ENCODE measurements around the gene TFAM.

Gene TFAM

DNA sequence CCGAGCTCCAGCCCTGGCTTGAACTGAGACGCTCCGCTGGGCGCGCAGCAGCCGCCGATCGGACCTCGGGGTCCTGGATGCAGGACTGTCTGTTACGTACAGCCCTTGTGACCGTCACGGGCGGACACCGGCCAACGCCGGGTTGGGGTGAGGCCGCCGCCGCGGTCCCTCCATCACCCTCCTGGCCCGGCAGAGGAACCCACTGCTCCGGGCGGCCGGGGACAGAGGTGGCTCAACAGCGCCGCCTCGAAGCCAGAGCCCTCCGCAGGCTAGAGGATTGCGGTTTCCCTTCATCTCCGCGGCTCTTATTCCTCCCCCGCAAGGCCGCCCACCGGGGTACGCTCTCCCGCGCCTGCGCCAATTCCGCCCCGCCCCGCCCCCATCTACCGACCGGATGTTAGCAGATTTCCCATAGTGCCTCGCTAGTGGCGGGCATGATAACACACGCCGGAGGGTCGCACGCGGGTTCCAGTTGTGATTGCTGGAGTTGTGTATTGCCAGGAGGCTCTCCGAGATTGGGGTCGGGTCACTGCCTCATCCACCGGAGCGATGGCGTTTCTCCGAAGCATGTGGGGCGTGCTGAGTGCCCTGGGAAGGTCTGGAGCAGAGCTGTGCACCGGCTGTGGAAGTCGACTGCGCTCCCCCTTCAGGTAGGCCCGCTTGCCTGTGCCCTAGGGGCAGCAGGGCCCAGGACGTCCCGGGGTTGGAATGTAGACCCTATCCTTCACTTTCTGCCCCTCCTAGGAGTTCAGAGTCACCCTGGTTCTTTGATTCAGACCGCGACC lies at the start of gene TFAM:
TSS of gene TFAM (plus strand) at position 412 of the 785 bp plus-strand sequence. CDS start at position 550, 138 bp downstream.
- Histone ChIP-seq H3K9me3 (ENCODE audit: insufficient read depth, low read length, severe bottlenecking) (no peaks in the 10 kb centered on the region), H3K9ac (ENCODE audit: low read depth, low read length) (peak within 1 kb of the TSS; percentile 81), H3K79me2 (ENCODE audit: insufficient read depth, low read length) (peaks cover 49% of the 10 kb centered on the region), H2AFZ (ENCODE audit: low read depth, low read length) (peak within 1 kb of the TSS; percentile 94), H3K27me3 (ENCODE audit: insufficient read depth, low read length, poor library complexity) (no peaks in the 10 kb centered on the region), H3K4me3 (ENCODE audit: low read depth in 1 of 2, low read length in 2 of 2) (peak within 1 kb of the TSS; percentile 81 to 91), H4K20me1 (ENCODE audit: insufficient read depth, low read length) (peaks cover 23% of the 10 kb centered on the region), H3K36me3 (ENCODE audit: insufficient read depth, low read length) (peaks cover 38% of the 10 kb centered on the region), H3K4me2 (ENCODE audit: insufficient read depth, low read length) (peak within 1 kb of the TSS; percentile 90), H3K4me1 (ENCODE audit: insufficient read depth, low read length) (peaks cover 47% of the 10 kb centered on the region), H3K27ac (ENCODE audit: low read length) (peak within 1 kb of the TSS; percentile 85)
- ATAC-seq (ENCODE audit: insufficient read depth, low read depth) (peak; percentile 91), DNase-seq (peak; percentile 96)
- TF ChIP-seq, protein P1, sequence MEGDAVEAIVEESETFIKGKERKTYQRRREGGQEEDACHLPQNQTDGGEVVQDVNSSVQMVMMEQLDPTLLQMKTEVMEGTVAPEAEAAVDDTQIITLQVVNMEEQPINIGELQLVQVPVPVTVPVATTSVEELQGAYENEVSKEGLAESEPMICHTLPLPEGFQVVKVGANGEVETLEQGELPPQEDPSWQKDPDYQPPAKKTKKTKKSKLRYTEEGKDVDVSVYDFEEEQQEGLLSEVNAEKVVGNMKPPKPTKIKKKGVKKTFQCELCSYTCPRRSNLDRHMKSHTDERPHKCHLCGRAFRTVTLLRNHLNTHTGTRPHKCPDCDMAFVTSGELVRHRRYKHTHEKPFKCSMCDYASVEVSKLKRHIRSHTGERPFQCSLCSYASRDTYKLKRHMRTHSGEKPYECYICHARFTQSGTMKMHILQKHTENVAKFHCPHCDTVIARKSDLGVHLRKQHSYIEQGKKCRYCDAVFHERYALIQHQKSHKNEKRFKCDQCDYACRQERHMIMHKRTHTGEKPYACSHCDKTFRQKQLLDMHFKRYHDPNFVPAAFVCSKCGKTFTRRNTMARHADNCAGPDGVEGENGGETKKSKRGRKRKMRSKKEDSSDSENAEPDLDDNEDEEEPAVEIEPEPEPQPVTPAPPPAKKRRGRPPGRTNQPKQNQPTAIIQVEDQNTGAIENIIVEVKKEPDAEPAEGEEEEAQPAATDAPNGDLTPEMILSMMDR (IDR thresholded peaks at IDR 0.05; ENCODE audit: borderline replicate concordance, extremely low read depth, low read length, poor library complexity, severe bottlenecking) = peak; percentile 56
- TF ChIP-seq EZH2 (IDR thresholded peaks at IDR 0.05; ENCODE audit: borderline replicate concordance, low read depth, low read length, severe bottlenecking) = no peak

DNA sequence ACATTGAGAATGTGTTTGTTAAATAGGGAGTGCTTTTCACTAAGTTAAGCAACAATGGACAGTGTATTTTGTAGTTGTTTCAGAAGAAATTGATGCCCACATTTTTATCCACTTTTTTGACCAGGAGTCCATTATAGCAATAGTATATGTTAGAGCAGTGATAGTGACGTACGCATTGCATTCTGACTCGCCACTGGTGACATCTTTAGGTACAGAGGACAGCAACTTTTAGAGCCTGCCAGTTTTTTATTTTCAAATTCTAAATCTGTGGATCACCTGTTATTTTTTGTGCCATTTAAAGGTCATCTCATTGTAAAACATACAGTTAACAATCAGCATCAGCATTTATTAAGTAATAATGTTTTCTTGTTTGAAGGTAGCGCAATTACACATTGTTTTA lies 49.0 kb upstream of the TFAM start:
- Histone ChIP-seq H3K9ac (ENCODE audit: low read depth, low read length) (peak overlapping the region; percentile 94), H3K79me2 (ENCODE audit: insufficient read depth, low read length) (peaks cover 60% of the 10 kb centered on the region), H4K20me1 (ENCODE audit: insufficient read depth, low read length) (peaks cover 14% of the 10 kb centered on the region; the same call in 1 of the 2 replicates), H3K4me1 (ENCODE audit: insufficient read depth, low read length) (peaks cover 31% of the 10 kb centered on the region), H3K9me3 (ENCODE audit: insufficient read depth, low read length, severe bottlenecking) (no peaks in the 10 kb centered on the region), H3K4me3 (ENCODE audit: low read depth in 1 of 2, low read length in 2 of 2) (peak overlapping the region in 1 of 2 experiments; percentile 89; a peak in 3 of 4 replicates), H3K27ac (ENCODE audit: low read length) (no peak overlapping the region), H3K27me3 (ENCODE audit: insufficient read depth, low read length, poor library complexity) (no peaks in the 10 kb centered on the region), H3K4me2 (ENCODE audit: insufficient read depth, low read length) (peak overlapping the region; percentile 87), H3K36me3 (ENCODE audit: insufficient read depth, low read length) (peaks cover 5% of the 10 kb centered on the region; the same call in 1 of the 2 replicates), H2AFZ (ENCODE audit: low read depth, low read length) (no peak overlapping the region)
- DNase-seq = no peak
- ATAC-seq (ENCODE audit: insufficient read depth, low read depth) = no peak
- TF ChIP-seq EZH2 (IDR thresholded peaks at IDR 0.05; ENCODE audit: borderline replicate concordance, low read depth, low read length, severe bottlenecking) = no peak
- TF ChIP-seq, protein P1 (IDR thresholded peaks at IDR 0.05; ENCODE audit: borderline replicate concordance, extremely low read depth, low read length, poor library complexity, severe bottlenecking) = no peak

DNA sequence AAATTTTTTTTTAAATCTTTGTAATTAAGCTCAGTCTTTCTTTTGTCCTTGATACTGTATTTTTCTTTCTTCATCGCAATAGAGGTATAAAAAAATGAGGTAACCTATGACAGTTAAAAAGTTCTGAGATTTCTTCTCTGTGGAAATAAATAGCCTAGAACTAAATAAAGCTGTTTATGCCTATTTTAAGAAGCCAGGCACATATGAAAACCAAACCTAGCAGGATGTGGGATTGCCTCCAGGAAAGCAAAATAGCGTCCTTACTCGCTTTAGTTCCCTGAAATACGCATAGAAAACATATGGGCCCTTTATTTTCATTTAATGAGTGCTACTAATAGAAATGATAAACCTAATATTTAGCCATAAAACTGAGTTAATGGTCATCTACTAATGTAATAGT lies 43.8 kb upstream of the TFAM start:
- Histone ChIP-seq H3K4me3 (ENCODE audit: low read depth in 1 of 2, low read length in 2 of 2) (no peak overlapping the region), H3K27ac (ENCODE audit: low read length) (no peak overlapping the region), H3K4me2 (ENCODE audit: insufficient read depth, low read length) (no peak overlapping the region), H3K9ac (ENCODE audit: low read depth, low read length) (no peak overlapping the region), H3K4me1 (ENCODE audit: insufficient read depth, low read length) (peaks cover 12% of the 10 kb centered on the region), H3K27me3 (ENCODE audit: insufficient read depth, low read length, poor library complexity) (no peaks in the 10 kb centered on the region), H2AFZ (ENCODE audit: low read depth, low read length) (no peak overlapping the region), H3K36me3 (ENCODE audit: insufficient read depth, low read length) (no peaks in the 10 kb centered on the region), H3K9me3 (ENCODE audit: insufficient read depth, low read length, severe bottlenecking) (no peaks in the 10 kb centered on the region), H3K79me2 (ENCODE audit: insufficient read depth, low read length) (peaks cover 75% of the 10 kb centered on the region), H4K20me1 (ENCODE audit: insufficient read depth, low read length) (peaks cover 22% of the 10 kb centered on the region; the same call in 1 of the 2 replicates)
- no peak for TF ChIP-seq EZH2 (IDR thresholded peaks at IDR 0.05; ENCODE audit: borderline replicate concordance, low read depth, low read length, severe bottlenecking)
- TF ChIP-seq, protein P1 (IDR thresholded peaks at IDR 0.05; ENCODE audit: borderline replicate concordance, extremely low read depth, low read length, poor library complexity, severe bottlenecking) = no peak
- ATAC-seq (ENCODE audit: insufficient read depth, low read depth) (no peak), DNase-seq (no peak)

All from DND-41 (cell line).